ENCODE results near the gene DOC2A. TPM values are rescaled to one million over a fixed set of nuclear protein-coding genes. Genes with fewer than 3 reads are reported as not detected.
A peak's percentile ranks its signal among the peaks of the same experiment; 100 is the strongest.

DOC2A gene
- total RNA-seq, 1 experiment from 2014 or later = 3.2 TPM

DNA sequence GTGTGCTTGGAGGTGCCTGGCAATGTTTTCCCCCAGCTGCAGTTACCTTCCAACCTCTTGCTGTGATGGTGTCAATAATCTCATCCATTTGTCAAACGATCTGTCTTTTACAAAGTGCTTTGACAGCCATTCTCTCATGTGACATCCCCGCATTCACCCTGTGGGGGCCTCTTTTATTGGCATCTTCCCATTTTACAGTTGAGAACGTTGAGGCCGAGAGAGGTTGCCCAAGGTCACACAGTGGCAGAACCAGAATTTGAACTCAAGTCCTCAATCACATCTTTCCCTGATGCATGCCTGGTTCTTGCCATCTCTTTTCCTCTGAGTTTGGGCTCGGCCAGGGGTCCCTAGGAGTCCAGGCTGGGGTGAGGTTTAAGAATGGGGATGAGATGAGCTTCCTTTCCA, 35.7 kb downstream of the DOC2A start:
- ATAC-seq = no peak
- TF ChIP-seq, protein P1, sequence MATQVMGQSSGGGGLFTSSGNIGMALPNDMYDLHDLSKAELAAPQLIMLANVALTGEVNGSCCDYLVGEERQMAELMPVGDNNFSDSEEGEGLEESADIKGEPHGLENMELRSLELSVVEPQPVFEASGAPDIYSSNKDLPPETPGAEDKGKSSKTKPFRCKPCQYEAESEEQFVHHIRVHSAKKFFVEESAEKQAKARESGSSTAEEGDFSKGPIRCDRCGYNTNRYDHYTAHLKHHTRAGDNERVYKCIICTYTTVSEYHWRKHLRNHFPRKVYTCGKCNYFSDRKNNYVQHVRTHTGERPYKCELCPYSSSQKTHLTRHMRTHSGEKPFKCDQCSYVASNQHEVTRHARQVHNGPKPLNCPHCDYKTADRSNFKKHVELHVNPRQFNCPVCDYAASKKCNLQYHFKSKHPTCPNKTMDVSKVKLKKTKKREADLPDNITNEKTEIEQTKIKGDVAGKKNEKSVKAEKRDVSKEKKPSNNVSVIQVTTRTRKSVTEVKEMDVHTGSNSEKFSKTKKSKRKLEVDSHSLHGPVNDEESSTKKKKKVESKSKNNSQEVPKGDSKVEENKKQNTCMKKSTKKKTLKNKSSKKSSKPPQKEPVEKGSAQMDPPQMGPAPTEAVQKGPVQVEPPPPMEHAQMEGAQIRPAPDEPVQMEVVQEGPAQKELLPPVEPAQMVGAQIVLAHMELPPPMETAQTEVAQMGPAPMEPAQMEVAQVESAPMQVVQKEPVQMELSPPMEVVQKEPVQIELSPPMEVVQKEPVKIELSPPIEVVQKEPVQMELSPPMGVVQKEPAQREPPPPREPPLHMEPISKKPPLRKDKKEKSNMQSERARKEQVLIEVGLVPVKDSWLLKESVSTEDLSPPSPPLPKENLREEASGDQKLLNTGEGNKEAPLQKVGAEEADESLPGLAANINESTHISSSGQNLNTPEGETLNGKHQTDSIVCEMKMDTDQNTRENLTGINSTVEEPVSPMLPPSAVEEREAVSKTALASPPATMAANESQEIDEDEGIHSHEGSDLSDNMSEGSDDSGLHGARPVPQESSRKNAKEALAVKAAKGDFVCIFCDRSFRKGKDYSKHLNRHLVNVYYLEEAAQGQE (IDR thresholded peaks at IDR 0.05; ENCODE audit: insufficient read depth in 1 of 2, low read depth in 2 of 2, low read length in 1 of 2) = no peak
- no peak for TF ChIP-seq TCF7L2 (IDR thresholded peaks at IDR 0.05; ENCODE audit: low read depth, low read length)
- TF ChIP-seq CTCF (IDR thresholded peaks at IDR 0.05) = no peak
- TF ChIP-seq POLR2AphosphoS5 (IDR thresholded peaks at IDR 0.05; ENCODE audit: low read depth, low read length) = no peak
- TF ChIP-seq SIN3A (IDR thresholded peaks at IDR 0.05; ENCODE audit: borderline replicate concordance, insufficient read depth, low read depth, low read length) = no peak
- Histone ChIP-seq H3K27me3 (ENCODE audit: control insufficient read depth, insufficient read depth, low read length) (no peaks in the 10 kb centered on the region), H3K4me3 (ENCODE audit: low read depth in 2 of 2, low read length in 2 of 2) (peak overlapping the region; percentile 71 to 96), H3K36me3 (ENCODE audit: control insufficient read depth, insufficient read depth, low read length) (peaks cover 10% of the 10 kb centered on the region), H3K27ac (ENCODE audit: low read length) (peak overlapping the region; percentile 88), H3K4me1 (ENCODE audit: control insufficient read depth, insufficient read depth, low read length) (peaks cover 19% of the 10 kb centered on the region), H3K9me3 (ENCODE audit: control insufficient read depth, insufficient read depth, low read depth, low read length) (no peaks in the 10 kb centered on the region)
- ChIA-PET CTCF (interaction anchor here (0.6 kb wide), 1 partner anchor 43 kb away, joined by 3 read pairs; no protein-coding TSS in a partner anchor), POLR2A (interaction anchor here (0.6 to 1.1 kb wide), 2 partner anchors 30 to 49 kb away, joined by 3 to 4 read pairs; partner anchors contain the start of gene KCTD13)
- BruUV-seq (replicated peaks) = no TSS peak
- no peak for DNase-seq (ENCODE audit: low read depth, low spot score)
- in situ Hi-C loops (cut with HindIII; ENCODE audit: low pct_unique_long_range_greater_than_20kb, low sequenced_read_pairs) (no loop called here), intact Hi-C loops (cut with micrococcal nuclease; ENCODE audit: unreplicated experiment) (no loop called here)

DNA sequence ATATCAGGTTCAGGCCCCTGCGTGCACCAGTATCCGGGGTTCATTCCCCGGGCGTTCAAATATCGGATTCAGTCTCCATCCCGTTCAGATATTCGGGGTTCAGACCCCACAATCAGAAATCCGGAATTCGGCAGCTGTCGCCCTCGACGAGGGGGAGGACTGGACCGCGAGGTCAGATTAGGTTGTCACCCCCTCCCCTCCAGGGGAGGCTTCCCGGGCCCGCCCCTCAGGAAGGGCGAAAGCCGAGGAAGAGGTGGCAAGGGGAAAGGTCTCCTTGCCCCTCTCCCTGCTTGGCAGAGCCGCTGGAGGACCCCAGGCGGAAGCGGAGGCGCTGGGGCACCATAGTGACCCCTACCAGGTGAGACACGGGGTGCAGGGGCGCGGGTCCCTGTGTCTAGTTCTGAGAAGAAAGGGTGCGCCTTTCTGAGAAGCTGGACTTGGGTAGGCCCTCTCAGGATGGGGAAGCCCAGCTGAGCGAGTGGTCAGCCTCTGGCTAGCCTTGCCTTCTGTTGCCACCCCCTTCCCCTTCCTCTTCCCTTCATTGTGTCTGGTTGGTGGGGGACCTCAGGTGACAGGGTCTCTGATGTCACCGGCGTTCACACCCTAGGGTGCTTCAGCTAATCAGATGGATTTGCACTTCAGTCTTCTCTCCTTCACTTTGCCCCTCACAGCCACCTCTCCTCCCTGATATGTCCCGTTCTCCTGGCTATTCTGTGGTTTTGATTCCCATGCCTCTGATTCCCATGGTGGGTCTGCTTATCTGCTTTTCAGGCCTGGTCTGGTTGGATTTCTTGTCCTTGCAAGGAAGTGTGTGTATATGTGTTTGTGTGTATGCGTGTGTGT, 36.3 kb downstream of the DOC2A start:
- TF ChIP-seq, protein P1 (IDR thresholded peaks at IDR 0.05; ENCODE audit: insufficient read depth in 1 of 2, low read depth in 2 of 2, low read length in 1 of 2) = no peak
- TF ChIP-seq POLR2AphosphoS5 (IDR thresholded peaks at IDR 0.05; ENCODE audit: low read depth, low read length) (no peak), TCF7L2 (IDR thresholded peaks at IDR 0.05; ENCODE audit: low read depth, low read length) (no peak), SIN3A (IDR thresholded peaks at IDR 0.05; ENCODE audit: borderline replicate concordance, insufficient read depth, low read depth, low read length) (no peak), CTCF (IDR thresholded peaks at IDR 0.05) (no peak)
- DNase-seq (ENCODE audit: low read depth, low spot score) = no peak
- peak overlapping the region; percentile 88 for H3K27ac ChIP-seq (ENCODE audit: low read length)
- no peaks in the 10 kb centered on the region for H3K27me3 ChIP-seq (ENCODE audit: control insufficient read depth, insufficient read depth, low read length)
- in situ Hi-C loops (cut with HindIII; ENCODE audit: low pct_unique_long_range_greater_than_20kb, low sequenced_read_pairs) = no loop called here
- H3K36me3 ChIP-seq (ENCODE audit: control insufficient read depth, insufficient read depth, low read length) = peaks cover 8% of the 10 kb centered on the region
- ChIA-PET POLR2A (interaction anchor here (0.6 to 1.1 kb wide), 2 partner anchors 29 to 48 kb away, joined by 3 to 4 read pairs; partner anchors contain the start of gene KCTD13), CTCF (no interaction called here)
- ATAC-seq = no peak
- BruUV-seq (replicated peaks) = no TSS peak
- H3K9me3 ChIP-seq (ENCODE audit: control insufficient read depth, insufficient read depth, low read depth, low read length) = no peaks in the 10 kb centered on the region
- peak overlapping the region; percentile 71 to 96 for H3K4me3 ChIP-seq (ENCODE audit: low read depth in 2 of 2, low read length in 2 of 2)
- H3K4me1 ChIP-seq (ENCODE audit: control insufficient read depth, insufficient read depth, low read length) = peaks cover 19% of the 10 kb centered on the region
- intact Hi-C loops (cut with micrococcal nuclease; ENCODE audit: unreplicated experiment) = no loop called here
